ENCODE measurements around the gene TULP3.

- TF ChIP-seq GATA3 (IDR thresholded peaks at IDR 0.05; ENCODE audit: low read depth, low read length) = no peak
- no peak for TF ChIP-seq GATA2 (IDR thresholded peaks at IDR 0.05; ENCODE audit: low read depth, low read length)
These were observed 71.0 kb downstream of the TULP3 start for GRCh38 chr12:2961705-2962104.
